Measurements from ENCODE around the gene ELP4.

The ELP4 gene

DNA sequence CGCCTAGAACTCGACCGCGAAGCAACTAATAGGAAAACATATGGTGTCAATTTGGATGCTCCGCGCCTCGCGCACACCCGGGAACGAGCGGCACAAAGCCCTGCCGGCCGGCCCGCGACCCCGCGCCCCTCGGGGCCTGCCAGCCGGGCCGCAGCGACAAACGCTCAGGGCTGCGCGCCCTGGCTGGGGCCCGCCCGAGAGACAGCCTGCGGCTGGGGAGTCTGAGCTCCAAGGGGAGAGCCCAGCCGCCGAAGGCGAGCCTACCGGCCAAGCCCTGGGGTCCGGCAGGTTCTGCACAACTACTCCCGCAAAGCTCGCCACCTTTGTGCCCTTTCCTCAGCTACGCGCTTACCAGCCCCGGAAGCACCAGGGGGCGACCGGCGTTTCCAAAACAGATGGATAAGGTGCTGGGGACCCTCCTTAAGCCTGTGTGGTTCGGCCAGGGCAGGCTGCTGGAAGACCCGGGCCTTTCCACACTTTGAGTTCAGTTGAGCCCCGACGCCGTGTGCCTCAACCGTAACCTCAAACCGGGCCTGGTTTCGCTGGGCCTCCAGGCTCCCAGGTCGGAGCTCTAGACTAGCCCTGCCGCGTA is 295.6 kb downstream of the ELP4 start:
- no peaks in the 10 kb centered on the region for H3F3A ChIP-seq (ENCODE audit: insufficient read depth)
- H3K27me3 ChIP-seq (ENCODE audit: low read length), result no peaks in the 10 kb centered on the region
- H3K9me3 ChIP-seq (ENCODE audit: insufficient read depth, low read length), result no peaks in the 10 kb centered on the region
- no peak overlapping the region for H3K9ac ChIP-seq (ENCODE audit: low read length)
- H2AFZ ChIP-seq (ENCODE audit: low read depth, low read length, severe bottlenecking), result no peak overlapping the region
- TF ChIP-seq, protein P1, sequence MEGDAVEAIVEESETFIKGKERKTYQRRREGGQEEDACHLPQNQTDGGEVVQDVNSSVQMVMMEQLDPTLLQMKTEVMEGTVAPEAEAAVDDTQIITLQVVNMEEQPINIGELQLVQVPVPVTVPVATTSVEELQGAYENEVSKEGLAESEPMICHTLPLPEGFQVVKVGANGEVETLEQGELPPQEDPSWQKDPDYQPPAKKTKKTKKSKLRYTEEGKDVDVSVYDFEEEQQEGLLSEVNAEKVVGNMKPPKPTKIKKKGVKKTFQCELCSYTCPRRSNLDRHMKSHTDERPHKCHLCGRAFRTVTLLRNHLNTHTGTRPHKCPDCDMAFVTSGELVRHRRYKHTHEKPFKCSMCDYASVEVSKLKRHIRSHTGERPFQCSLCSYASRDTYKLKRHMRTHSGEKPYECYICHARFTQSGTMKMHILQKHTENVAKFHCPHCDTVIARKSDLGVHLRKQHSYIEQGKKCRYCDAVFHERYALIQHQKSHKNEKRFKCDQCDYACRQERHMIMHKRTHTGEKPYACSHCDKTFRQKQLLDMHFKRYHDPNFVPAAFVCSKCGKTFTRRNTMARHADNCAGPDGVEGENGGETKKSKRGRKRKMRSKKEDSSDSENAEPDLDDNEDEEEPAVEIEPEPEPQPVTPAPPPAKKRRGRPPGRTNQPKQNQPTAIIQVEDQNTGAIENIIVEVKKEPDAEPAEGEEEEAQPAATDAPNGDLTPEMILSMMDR (IDR thresholded peaks at IDR 0.05; ENCODE audit: insufficient read depth, low read length, poor library complexity, severe bottlenecking), result no peak
- TF ChIP-seq EZH2phosphoT487 (conservative IDR thresholded peaks at IDR 0.05; ENCODE audit: low read length), result no peak
- H3K36me3 ChIP-seq (ENCODE audit: low read length), result no peaks in the 10 kb centered on the region
- no peaks in the 10 kb centered on the region for H3K9me2 ChIP-seq (replicated peaks; ENCODE audit: insufficient read depth, low read length)
- no peak overlapping the region for H3K27ac ChIP-seq (ENCODE audit: low read depth, low read length)
- no peaks in the 10 kb centered on the region for H3K79me2 ChIP-seq (ENCODE audit: insufficient read depth, low read length)
- no peaks in the 10 kb centered on the region for H4K20me1 ChIP-seq (ENCODE audit: low read depth, low read length)
- no peak overlapping the region for H3K4me3 ChIP-seq (ENCODE audit: insufficient read depth, low read length, poor library complexity, severe bottlenecking)
- H3K4me2 ChIP-seq (ENCODE audit: low read depth, low read length, poor library complexity, severe bottlenecking), result no peak overlapping the region

DNA sequence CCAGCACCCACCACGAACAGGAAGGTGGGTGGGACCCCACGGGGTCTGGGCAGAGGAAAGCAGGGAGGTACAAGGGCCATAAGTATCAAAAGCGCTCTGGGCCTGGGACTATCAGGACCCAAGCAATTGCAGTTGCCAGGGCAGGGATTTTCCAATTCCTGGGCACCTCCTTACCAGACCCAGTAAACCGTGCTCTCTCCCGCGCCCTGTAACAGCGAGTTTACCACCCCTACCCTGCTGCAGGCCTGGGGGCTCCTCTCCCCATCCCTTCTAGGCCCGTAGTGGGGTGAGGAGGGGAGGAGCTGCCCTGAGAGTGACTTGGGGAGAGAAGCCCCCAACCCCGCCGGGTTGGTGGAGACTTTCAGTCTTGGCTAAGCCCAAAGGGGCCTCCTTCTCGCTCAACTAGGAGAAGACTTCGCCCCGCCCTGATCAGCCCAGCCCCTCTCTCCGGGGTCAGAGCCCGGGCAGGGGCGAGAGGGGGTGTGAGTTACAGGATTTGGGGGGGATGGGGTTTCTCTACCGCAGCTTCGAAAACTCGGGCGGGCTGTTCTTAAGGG is 296.1 kb downstream of the ELP4 start:
- Histone ChIP-seq H3K36me3 (ENCODE audit: low read length) (no peaks in the 10 kb centered on the region), H3K9me2 (replicated peaks; ENCODE audit: insufficient read depth, low read length) (no peaks in the 10 kb centered on the region), H2AFZ (ENCODE audit: low read depth, low read length, severe bottlenecking) (no peak overlapping the region), H3K27me3 (ENCODE audit: low read length) (no peaks in the 10 kb centered on the region), H4K20me1 (ENCODE audit: low read depth, low read length) (no peaks in the 10 kb centered on the region), H3K4me2 (ENCODE audit: low read depth, low read length, poor library complexity, severe bottlenecking) (no peak overlapping the region), H3F3A (ENCODE audit: insufficient read depth) (no peaks in the 10 kb centered on the region), H3K27ac (ENCODE audit: low read depth, low read length) (no peak overlapping the region), H3K9me3 (ENCODE audit: insufficient read depth, low read length) (no peaks in the 10 kb centered on the region), H3K79me2 (ENCODE audit: insufficient read depth, low read length) (no peaks in the 10 kb centered on the region), H3K4me3 (ENCODE audit: insufficient read depth, low read length, poor library complexity, severe bottlenecking) (no peak overlapping the region), H3K9ac (ENCODE audit: low read length) (no peak overlapping the region)
- TF ChIP-seq, protein P1 (IDR thresholded peaks at IDR 0.05; ENCODE audit: insufficient read depth, low read length, poor library complexity, severe bottlenecking), result no peak
- TF ChIP-seq EZH2phosphoT487 (conservative IDR thresholded peaks at IDR 0.05; ENCODE audit: low read length), result no peak

DNA sequence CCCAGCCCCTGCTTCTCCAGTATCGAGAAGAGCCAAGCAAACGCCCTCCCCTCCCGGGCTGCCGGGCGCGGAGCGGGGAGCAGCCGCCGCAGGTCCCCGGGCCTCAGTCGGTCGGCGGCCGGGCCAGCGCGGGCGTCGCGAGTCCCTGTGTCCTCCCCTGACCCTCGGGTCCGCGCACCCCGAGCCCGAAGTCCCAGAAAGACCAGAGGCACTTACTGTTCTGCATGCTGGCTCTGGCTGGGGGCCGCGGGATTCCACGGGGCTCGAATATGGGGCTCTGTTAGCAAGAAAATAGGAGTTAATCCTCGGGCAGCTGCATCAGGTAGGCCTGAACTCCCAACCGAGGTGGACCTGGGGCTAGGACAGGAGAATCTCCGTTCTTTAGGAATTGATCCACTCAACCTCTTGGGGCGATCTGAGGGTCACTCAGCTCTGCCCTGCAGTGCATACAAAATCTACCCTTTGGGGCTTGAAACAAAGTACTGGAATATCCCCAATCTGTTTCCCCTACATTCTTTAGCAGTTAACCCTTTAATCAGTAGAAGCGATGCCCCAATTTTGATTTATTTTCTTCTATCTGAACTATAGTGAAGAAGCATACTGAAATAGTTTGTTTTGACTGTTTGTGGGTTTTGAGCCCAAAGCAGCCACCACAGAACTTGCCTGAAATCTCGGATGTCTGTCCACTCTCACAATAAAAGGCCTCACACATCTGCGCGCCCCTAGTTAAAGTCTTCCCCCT is 296.8 kb downstream of the ELP4 start:
- Histone ChIP-seq H3K27me3 (ENCODE audit: low read length) (no peaks in the 10 kb centered on the region), H2AFZ (ENCODE audit: low read depth, low read length, severe bottlenecking) (no peak overlapping the region), H3K9me2 (replicated peaks; ENCODE audit: insufficient read depth, low read length) (no peaks in the 10 kb centered on the region), H3K79me2 (ENCODE audit: insufficient read depth, low read length) (no peaks in the 10 kb centered on the region), H3K9me3 (ENCODE audit: insufficient read depth, low read length) (no peaks in the 10 kb centered on the region), H3K4me3 (ENCODE audit: insufficient read depth, low read length, poor library complexity, severe bottlenecking) (no peak overlapping the region), H3K4me2 (ENCODE audit: low read depth, low read length, poor library complexity, severe bottlenecking) (no peak overlapping the region), H3F3A (ENCODE audit: insufficient read depth) (no peaks in the 10 kb centered on the region), H3K36me3 (ENCODE audit: low read length) (no peaks in the 10 kb centered on the region), H3K27ac (ENCODE audit: low read depth, low read length) (no peak overlapping the region), H3K9ac (ENCODE audit: low read length) (no peak overlapping the region), H4K20me1 (ENCODE audit: low read depth, low read length) (no peaks in the 10 kb centered on the region)
- no peak for TF ChIP-seq EZH2phosphoT487 (conservative IDR thresholded peaks at IDR 0.05; ENCODE audit: low read length)
- TF ChIP-seq, protein P1 (IDR thresholded peaks at IDR 0.05; ENCODE audit: insufficient read depth, low read length, poor library complexity, severe bottlenecking), result no peak

Measured in SU-DHL-6 (cell line).